Mesothelial cell of epicardium (in vitro differentiated cells): ENCODE measurements around the gene PTPN1. TPM values are rescaled to one million over a fixed set of nuclear protein-coding genes. Genes with fewer than 3 reads are reported as not detected.

ENCODE experiments used
- DNase-seq, 2 experiments: peaks; one replicate each; pipeline ENCODE4 v3.0.0; 2021; ENCODE audit warnings: low spot score in 2 of 2; ENCODE audit not compliant: unreplicated experiment in 2 of 2
- H3K27ac Mint-ChIP-seq: 2 replicates; pipeline ENCODE4 v1.8.0; 2021; ENCODE audit warnings: mixed read lengths
- H3K27me3 Mint-ChIP-seq: 2 replicates; pipeline ENCODE4 v1.8.0; 2021; ENCODE audit warnings: low read depth, mixed read lengths
- H3K36me3 Mint-ChIP-seq: 2 replicates; pipeline ENCODE4 v1.8.0; 2021; ENCODE audit warnings: mixed read lengths
- H3K4me1 Mint-ChIP-seq: 2 replicates; pipeline ENCODE4 v1.8.0; 2021; ENCODE audit warnings: mixed read lengths
- H3K4me3 Mint-ChIP-seq: 2 replicates; pipeline ENCODE4 v1.8.0; 2021; ENCODE audit warnings: mild to moderate bottlenecking, moderate library complexity, mixed read lengths
- H3K9me3 Mint-ChIP-seq: 2 replicates; pipeline ENCODE4 v1.8.0; 2021; ENCODE audit warnings: mixed read lengths
- total RNA-seq: library from RNA; stranded (reverse); gene quantifications from 3 replicates; pipeline ENCODE4 v1.2.1, GENCODE V29; 2021
- TF ChIP-seq, protein P1 (sequence below): fragments of 200-600 bp; sonication (generic); IDR thresholded peaks from one replicate; pipeline ENCODE4 v1.5.0; 2021; ENCODE audit warnings: antibody characterized with exemption; ENCODE audit not compliant: unreplicated experiment

PTPN1 gene
- total RNA-seq, 1 donor from 2014 or later, result 27.7 TPM

DNA sequence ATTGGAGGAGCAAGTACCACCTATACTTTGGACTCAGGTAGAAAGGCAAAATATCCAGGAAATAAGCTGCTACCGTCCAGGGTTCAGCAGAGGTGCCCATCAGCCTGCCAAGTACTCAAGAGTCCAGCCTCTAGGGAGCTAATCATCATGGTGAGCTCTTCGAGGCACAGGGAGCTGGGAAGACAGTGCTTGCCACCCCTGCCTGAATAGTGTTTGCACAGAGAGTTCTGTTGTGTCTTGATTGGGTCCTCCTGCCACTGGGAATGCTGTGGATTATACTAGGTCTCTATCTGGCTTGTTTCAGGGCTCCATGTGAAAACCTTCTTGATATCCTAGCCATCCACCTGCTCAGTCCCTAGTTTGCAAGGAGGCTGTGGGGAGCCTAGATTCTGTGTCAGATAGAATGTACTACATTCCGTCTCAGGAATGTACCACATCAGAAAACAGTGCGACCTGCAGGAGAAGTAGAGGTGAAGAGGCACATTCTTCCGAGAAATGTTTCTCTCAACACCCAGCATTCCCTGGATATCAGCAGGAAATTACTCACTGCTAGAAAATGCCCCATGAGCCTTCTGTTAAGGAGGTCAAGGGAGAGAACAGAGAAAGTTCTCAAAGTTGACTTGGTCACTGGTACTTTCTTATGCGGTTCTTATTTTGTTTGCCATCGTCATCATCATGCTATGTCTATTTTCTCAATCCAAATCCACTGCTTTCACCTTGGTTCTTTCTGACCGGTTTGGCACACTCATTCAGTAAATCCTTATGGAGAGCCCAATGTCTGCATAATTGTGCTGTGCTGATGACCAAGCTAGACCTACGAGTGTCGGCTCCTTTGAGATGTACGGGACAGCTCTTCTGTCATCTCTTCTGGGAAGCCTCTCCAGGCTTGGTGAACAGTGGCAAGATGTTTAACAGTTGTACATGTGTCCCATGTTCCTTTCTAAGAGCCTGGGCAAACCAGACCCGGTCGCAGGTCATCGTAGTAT is 30.7 kb downstream of the PTPN1 start:
- peak overlapping the region; percentile 73 for H3K27ac Mint-ChIP-seq
- no peaks in the 10 kb centered on the region for H3K27me3 Mint-ChIP-seq
- peaks cover 2% of the 10 kb centered on the region for H3K36me3 Mint-ChIP-seq
- peaks cover 30% of the 10 kb centered on the region for H3K4me1 Mint-ChIP-seq
- no peak for DNase-seq
- H3K9me3 Mint-ChIP-seq, result no peaks in the 10 kb centered on the region
- no peak overlapping the region for H3K4me3 Mint-ChIP-seq
- TF ChIP-seq, protein P1, sequence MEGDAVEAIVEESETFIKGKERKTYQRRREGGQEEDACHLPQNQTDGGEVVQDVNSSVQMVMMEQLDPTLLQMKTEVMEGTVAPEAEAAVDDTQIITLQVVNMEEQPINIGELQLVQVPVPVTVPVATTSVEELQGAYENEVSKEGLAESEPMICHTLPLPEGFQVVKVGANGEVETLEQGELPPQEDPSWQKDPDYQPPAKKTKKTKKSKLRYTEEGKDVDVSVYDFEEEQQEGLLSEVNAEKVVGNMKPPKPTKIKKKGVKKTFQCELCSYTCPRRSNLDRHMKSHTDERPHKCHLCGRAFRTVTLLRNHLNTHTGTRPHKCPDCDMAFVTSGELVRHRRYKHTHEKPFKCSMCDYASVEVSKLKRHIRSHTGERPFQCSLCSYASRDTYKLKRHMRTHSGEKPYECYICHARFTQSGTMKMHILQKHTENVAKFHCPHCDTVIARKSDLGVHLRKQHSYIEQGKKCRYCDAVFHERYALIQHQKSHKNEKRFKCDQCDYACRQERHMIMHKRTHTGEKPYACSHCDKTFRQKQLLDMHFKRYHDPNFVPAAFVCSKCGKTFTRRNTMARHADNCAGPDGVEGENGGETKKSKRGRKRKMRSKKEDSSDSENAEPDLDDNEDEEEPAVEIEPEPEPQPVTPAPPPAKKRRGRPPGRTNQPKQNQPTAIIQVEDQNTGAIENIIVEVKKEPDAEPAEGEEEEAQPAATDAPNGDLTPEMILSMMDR, result no peak

DNA sequence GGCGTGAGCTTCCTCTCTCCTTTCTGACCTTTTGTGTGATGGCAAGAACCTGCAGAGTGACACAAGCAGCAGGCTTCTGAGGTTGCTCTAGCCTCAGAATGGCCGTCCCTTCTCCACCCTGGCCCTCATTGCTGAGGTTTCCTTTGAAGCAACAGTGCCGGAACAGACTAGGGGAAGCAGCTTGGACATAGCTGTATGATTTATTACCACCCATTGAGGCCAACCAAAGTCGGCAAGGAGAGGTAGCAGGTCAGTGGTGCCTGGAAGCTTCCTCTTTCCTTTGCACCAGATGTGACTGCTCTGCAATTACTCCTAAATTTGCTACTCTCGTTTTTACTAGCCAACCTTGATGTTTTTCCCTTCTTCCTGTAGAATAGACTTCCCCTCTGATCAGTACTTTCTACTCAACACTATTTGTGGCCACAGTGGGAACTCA is 31.4 kb downstream of the PTPN1 start:
- Mint-ChIP-seq H3K27me3 (no peaks in the 10 kb centered on the region), H3K9me3 (no peaks in the 10 kb centered on the region), H3K4me3 (no peak overlapping the region), H3K36me3 (peaks cover 2% of the 10 kb centered on the region), H3K4me1 (peaks cover 24% of the 10 kb centered on the region), H3K27ac (no peak overlapping the region)
- TF ChIP-seq, protein P1, result no peak
- DNase-seq, result no peak

DNA sequence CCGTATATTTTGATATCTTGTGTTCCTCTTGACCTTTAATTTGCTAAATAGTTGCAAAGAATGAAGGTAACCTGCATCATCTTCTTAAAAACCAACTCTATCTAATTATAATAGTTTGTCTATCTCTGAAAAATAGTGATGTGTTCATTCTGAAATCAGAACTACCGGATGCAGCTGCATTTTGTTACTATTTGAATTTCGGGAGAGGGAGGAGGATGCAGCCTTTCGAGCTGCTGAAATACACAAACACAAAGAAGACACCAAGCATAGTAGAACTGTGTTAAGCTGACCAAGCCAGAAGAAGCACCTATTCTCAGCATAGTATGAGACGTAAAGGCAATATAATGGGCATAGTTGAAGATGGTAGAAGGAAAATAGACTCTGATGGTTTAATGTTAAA is 33.1 kb downstream of the PTPN1 start:
- Mint-ChIP-seq H3K27ac (no peak overlapping the region), H3K9me3 (no peaks in the 10 kb centered on the region), H3K36me3 (peaks cover 2% of the 10 kb centered on the region), H3K27me3 (no peaks in the 10 kb centered on the region), H3K4me3 (no peak overlapping the region), H3K4me1 (peaks cover 14% of the 10 kb centered on the region)
- DNase-seq, result no peak
- TF ChIP-seq, protein P1, result no peak

DNA sequence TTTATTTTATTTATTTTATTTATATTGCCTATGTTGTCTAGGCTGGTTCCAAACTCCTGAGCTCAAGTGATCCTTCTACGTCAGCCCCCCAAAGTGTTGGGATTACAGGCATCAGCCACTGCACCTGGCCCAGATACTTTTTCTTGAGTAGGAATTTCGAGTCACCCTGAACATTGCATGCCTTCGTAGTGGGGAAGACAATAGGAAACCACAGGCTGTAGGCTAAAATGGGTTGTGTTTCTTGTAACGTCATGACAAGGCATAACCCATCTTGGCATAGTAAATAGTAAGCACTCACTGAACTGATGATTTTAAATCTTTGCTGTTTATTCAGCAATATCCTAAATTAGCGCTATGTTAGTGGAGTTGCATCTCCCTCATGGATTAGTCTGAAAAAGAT is 34.9 kb downstream of the PTPN1 start:
- Mint-ChIP-seq H3K27me3 (no peaks in the 10 kb centered on the region), H3K36me3 (peaks cover 5% of the 10 kb centered on the region), H3K27ac (no peak overlapping the region), H3K4me3 (no peak overlapping the region), H3K9me3 (no peaks in the 10 kb centered on the region), H3K4me1 (peaks cover 11% of the 10 kb centered on the region)
- TF ChIP-seq, protein P1, result no peak
- no peak for DNase-seq

DNA sequence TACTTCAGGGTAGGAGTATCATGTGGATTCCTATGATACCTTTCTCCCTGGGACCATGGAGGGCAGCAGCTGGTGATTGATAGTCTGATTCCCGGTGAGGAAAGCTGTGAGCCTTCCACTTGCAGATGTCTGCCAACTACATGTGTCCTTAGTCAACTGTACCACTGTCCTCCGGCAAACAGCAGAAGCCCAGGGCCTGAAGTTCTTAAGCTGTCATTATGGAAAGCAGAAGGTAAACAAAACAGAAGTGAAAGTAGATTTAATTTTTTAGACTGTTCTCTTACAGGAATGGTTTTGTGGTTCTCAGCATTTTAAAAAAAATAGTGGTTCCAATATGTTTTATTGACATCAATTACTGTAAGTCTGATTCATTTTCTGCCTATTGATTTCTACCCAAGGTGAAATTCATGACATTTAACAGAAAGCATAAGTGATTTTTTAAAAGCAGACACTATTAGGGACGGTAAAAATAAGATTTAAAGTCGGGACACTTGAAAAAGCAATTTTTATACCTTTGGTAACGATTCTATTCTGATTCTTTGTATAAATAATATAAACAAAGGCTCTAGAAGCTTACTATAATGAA is 36.6 kb downstream of the PTPN1 start:
- Mint-ChIP-seq H3K4me1 (peaks cover 8% of the 10 kb centered on the region), H3K27ac (peak overlapping the region; percentile 59), H3K36me3 (peaks cover 5% of the 10 kb centered on the region), H3K4me3 (no peak overlapping the region), H3K27me3 (no peaks in the 10 kb centered on the region), H3K9me3 (no peaks in the 10 kb centered on the region)
- TF ChIP-seq, protein P1, result no peak
- DNase-seq, result no peak
